ENCODE data around the gene MASP2. TPM values are rescaled to one million over a fixed set of nuclear protein-coding genes. Genes with fewer than 3 reads are reported as not detected.
"Not testable (repeated sequence)": the region's sequence is repeated elsewhere in the genome, so short reads cannot be mapped to it uniquely, and the experiment has no call there.

The MASP2 gene
- total RNA-seq, 4 donors from 2014 or later = not detected

GRCh38 chr1:11013160-11013531 lies 33.9 kb downstream of the MASP2 start:
- Histone ChIP-seq H3K9me3 (no peaks in the 10 kb centered on the region), H3K4me3 (replicated peaks in 1 of 3) (peak overlapping the region; percentile 85 to 100 (median 85)), H3K27ac (peak overlapping the region in 2 of 3 donors; percentile 92 to 95), H3K4me1 (peaks cover 20% of the 10 kb centered on the region in 2 donors), H3K27me3 (no peaks in the 10 kb centered on the region), H3K36me3 (peaks cover 42 to 44% of the 10 kb centered on the region in 2 donors)
- intact Hi-C loops (cut with DNase I) = no loop called here
- TF ChIP-seq CTCF (IDR thresholded peaks at IDR 0.05) (no peak), POLR2A (IDR thresholded peaks at IDR 0.05) (no peak)
- 1 to 3% methylated on average over 11 of the region's 11 CpGs for WGBS, 2 donors
- DNase-seq = no peak

- peaks cover 20% of the 10 kb centered on the region in 2 donors for H3K4me1 ChIP-seq
- peak within 1 kb of the TSS; percentile 92 to 95 (median 92) for H3K27ac ChIP-seq
- H3K27me3 ChIP-seq = no peaks in the 10 kb centered on the region
- H3K36me3 ChIP-seq = peaks cover 37 to 38% of the 10 kb centered on the region in 2 donors
- H3K9me3 ChIP-seq = no peaks in the 10 kb centered on the region
- DNase-seq = peak; percentile 87 to 88
- peak within 1 kb of the TSS; percentile 85 to 100 (median 85) for H3K4me3 ChIP-seq (replicated peaks in 1 of 3)
- peak in 2 of 6 experiments; percentile 2 to 9 for TF ChIP-seq CTCF (IDR thresholded peaks at IDR 0.05)
- peak; percentile 94 to 95 for TF ChIP-seq POLR2A (IDR thresholded peaks at IDR 0.05)
- intact Hi-C loops (cut with DNase I) = no loop called here
- 0 to 1% methylated on average over 26 to 39 of the region's 94 CpGs for WGBS, 2 donors
Measured at GRCh38 chr1:11012260-11013159, 34.5 kb downstream of the MASP2 start, which contains the start of gene TARDBP. Gene TARDBP (plus strand): TSS chr1:11012654. CDS start chr1:11013728, 1,074 bp downstream.

- Histone ChIP-seq H3K27ac (no peak overlapping the region), H3K4me3 (replicated peaks in 1 of 3) (no peak overlapping the region), H3K27me3 (no peaks in the 10 kb centered on the region), H3K9me3 (no peaks in the 10 kb centered on the region), H3K4me1 (no peaks in the 10 kb centered on the region), H3K36me3 (no peaks in the 10 kb centered on the region)
- intact Hi-C loops (cut with DNase I) = no loop called here
- 89 to 91% methylated on average over 1 of the region's 1 CpG for WGBS, 2 donors
- TF ChIP-seq POLR2A (IDR thresholded peaks at IDR 0.05) (no peak), CTCF (IDR thresholded peaks at IDR 0.05) (no peak)
- no peak for DNase-seq
Measured at GRCh38 chr1:11000526-11000925, 46.5 kb downstream of the MASP2 start.

GRCh38 chr1:10996100-10996499 lies 50.9 kb downstream of the MASP2 start:
- Histone ChIP-seq H3K36me3 (no peaks in the 10 kb centered on the region), H3K27ac (no peak overlapping the region), H3K4me3 (replicated peaks in 1 of 3) (no peak overlapping the region), H3K4me1 (no peaks in the 10 kb centered on the region), H3K27me3 (no peaks in the 10 kb centered on the region), H3K9me3 (no peaks in the 10 kb centered on the region)
- WGBS, 2 donors = 92 to 94% methylated on average over 3 of the region's 3 CpGs
- no peak for DNase-seq
- TF ChIP-seq POLR2A (IDR thresholded peaks at IDR 0.05) (no peak), CTCF (IDR thresholded peaks at IDR 0.05) (no peak)
- intact Hi-C loops (cut with DNase I) = no loop called here

- H3K27ac ChIP-seq = no peak overlapping the region
- no peaks in the 10 kb centered on the region for H3K4me1 ChIP-seq
- no peaks in the 10 kb centered on the region for H3K36me3 ChIP-seq
- DNase-seq = no peak
- TF ChIP-seq CTCF (IDR thresholded peaks at IDR 0.05) (no peak), POLR2A (IDR thresholded peaks at IDR 0.05) (no peak)
- H3K4me3 ChIP-seq (replicated peaks in 1 of 3) = no peak overlapping the region
- no peaks in the 10 kb centered on the region for H3K27me3 ChIP-seq
- H3K9me3 ChIP-seq = no peaks in the 10 kb centered on the region
- WGBS, 2 donors = 83 to 85% methylated on average over 4 of the region's 4 CpGs
- intact Hi-C loops (cut with DNase I) = no loop called here
Measured at GRCh38 chr1:10992864-10993263, 54.2 kb downstream of the MASP2 start.

GRCh38 chr1:10992004-10992403 lies 55.0 kb downstream of the MASP2 start:
- DNase-seq; H3K4me1 ChIP-seq; H3K9me3 ChIP-seq; H3K36me3 ChIP-seq; H3K27me3 ChIP-seq; intact Hi-C loops (cut with DNase I); H3K27ac ChIP-seq; H3K4me3 ChIP-seq (replicated peaks in 1 of 3): not testable (repeated sequence)
- WGBS, 2 donors = 94% methylated on average over 2 of the region's 2 CpGs

Measured in thyroid gland (tissue), 4 donors.